Measurements from ENCODE around the gene RPS3.

Gene RPS3

DNA sequence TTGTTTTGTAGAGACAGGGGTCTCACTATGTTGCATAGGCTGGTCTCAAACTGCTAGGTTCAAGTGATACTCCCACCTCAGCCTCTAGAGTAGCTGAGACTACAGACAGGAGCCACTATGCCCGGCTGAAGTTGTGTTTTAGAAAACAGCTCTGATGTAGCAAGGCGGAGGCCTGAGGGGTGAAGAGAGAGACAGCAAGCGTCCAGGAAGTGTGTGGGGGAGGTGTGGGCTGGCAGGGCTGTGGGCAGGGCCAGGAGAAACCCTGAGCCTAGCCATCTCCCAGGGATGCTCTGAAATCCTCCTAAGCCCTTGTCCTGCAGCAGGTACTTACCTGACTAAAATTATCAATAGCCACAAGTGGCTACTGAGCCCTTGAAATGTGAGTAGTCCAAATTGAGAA lies 16.1 kb upstream of the RPS3 start:
- Histone ChIP-seq H3K4me3 (ENCODE audit: low read depth in 1 of 2, low read length in 2 of 2) (no peak overlapping the region), H3K27me3 (ENCODE audit: control insufficient read depth in 1 of 2, insufficient read depth in 2 of 2, low read length in 2 of 2) (no peaks in the 10 kb centered on the region), H3K27ac (ENCODE audit: low read depth, low read length) (no peak overlapping the region), H3K36me3 (ENCODE audit: insufficient read depth, low read length) (no peaks in the 10 kb centered on the region), H3K9me3 (ENCODE audit: low read length) (no peaks in the 10 kb centered on the region), H3K9ac (ENCODE audit: low read length) (no peak overlapping the region), H3K4me1 (ENCODE audit: insufficient read depth, low read length) (peaks cover 2% of the 10 kb centered on the region)

DNA sequence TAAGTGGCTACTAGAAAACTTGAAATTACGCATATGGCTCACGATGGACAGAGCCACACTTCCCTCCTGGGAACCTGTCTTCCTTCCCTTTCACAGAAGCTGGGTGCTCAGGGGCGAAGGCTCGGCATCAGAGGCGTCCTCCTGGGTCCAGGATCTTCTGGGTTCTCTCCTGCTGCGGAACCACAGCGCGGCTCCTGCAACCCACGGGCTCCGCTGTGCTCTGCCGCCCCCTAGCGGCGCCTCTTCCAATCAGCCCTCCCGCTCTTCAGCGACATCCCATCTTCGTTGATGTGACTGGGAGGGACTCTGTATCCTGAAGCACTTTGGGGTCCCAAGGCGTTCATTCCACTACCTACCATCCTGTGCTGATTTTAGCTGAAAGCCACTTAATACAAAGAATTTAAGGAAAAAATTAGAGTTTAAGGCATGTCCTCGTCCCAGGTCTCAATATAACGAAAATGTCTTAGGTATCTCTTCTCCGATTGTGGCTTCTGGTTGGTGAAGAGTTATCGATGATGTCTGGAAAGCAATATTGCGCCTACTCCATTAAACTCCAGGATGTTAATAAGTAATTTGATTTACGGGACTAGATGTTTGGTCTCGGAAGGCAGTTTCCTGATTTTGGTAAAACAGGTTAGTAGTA lies 14.8 kb upstream of the RPS3 start:
- Histone ChIP-seq H3K27ac (ENCODE audit: low read depth, low read length) (no peak overlapping the region), H3K27me3 (ENCODE audit: control insufficient read depth in 1 of 2, insufficient read depth in 2 of 2, low read length in 2 of 2) (no peaks in the 10 kb centered on the region), H3K9me3 (ENCODE audit: low read length) (no peaks in the 10 kb centered on the region), H3K4me3 (ENCODE audit: low read depth in 1 of 2, low read length in 2 of 2) (no peak overlapping the region), H3K36me3 (ENCODE audit: insufficient read depth, low read length) (no peaks in the 10 kb centered on the region), H3K4me1 (ENCODE audit: insufficient read depth, low read length) (peaks cover 6% of the 10 kb centered on the region), H3K9ac (ENCODE audit: low read length) (no peak overlapping the region)

DNA sequence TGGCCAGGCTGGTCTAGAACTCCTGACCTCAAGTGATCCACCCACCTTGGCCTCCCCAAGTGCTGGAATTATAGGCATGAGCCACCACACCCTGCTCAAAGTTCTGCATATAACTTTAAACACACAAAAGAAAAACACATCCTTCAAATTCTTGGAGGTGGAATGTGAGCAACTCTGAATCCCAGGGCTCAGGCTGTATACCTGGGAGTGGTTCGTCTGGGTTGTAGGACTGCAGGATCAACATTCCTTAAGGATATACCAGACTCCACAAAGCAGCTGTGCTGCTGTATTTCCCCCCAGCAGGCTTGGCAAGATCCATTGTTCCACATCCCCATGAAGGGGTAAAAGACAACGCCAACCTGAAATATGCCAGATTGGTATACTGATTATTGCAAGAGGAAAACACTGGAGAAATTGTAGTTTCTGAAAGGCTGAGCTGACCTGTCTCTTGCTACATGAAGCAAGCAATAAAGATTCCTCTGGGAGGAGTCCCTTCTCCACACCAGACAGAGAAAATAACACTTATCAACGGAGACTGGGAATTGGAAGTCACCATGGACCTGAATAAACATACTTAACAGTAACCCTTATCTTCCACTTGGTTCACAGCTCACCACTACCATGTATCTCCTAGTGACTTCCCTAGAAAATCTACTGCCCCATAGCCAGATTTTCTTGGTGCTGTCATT lies 12.2 kb upstream of the RPS3 start:
- no peak overlapping the region for H3K9ac ChIP-seq (ENCODE audit: low read length)
- no peaks in the 10 kb centered on the region for H3K36me3 ChIP-seq (ENCODE audit: insufficient read depth, low read length)
- no peak overlapping the region for H3K4me3 ChIP-seq (ENCODE audit: low read depth in 1 of 2, low read length in 2 of 2)
- peaks cover 6% of the 10 kb centered on the region for H3K4me1 ChIP-seq (ENCODE audit: insufficient read depth, low read length)
- H3K27ac ChIP-seq (ENCODE audit: low read depth, low read length): no peak overlapping the region
- H3K9me3 ChIP-seq (ENCODE audit: low read length): no peaks in the 10 kb centered on the region
- no peaks in the 10 kb centered on the region for H3K27me3 ChIP-seq (ENCODE audit: control insufficient read depth in 1 of 2, insufficient read depth in 2 of 2, low read length in 2 of 2)

DNA sequence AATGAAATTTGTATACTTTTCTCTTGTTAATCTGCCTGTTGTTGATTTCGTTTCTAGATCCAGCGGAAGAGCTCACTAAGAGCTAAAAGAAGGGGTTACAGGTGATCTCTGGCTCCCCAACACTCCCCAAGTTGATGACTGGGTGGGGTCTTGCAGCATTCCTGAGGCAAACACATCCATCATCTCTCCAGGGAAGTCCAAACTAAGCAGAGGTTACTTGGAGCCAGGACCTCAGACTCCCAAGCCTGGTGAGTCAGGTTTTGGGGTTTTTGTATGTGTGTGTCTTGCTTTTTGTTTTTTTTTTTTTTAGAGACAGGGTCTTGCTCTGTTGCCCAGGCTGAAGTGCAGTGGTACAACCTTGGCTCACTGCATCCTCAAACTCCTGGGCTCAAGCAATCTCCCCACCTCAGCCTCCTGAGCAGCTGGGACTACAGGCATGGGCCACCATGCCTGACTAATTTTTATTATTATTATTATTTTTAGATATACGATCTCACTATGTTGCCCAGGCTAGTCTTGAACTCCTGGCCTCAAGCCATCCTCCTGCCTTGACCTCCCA lies 11.5 kb upstream of the RPS3 start:
- Histone ChIP-seq H3K4me1 (ENCODE audit: insufficient read depth, low read length) (peaks cover 6% of the 10 kb centered on the region), H3K36me3 (ENCODE audit: insufficient read depth, low read length) (no peaks in the 10 kb centered on the region), H3K27ac (ENCODE audit: low read depth, low read length) (no peak overlapping the region), H3K9me3 (ENCODE audit: low read length) (no peaks in the 10 kb centered on the region), H3K4me3 (ENCODE audit: low read depth in 1 of 2, low read length in 2 of 2) (no peak overlapping the region), H3K27me3 (ENCODE audit: control insufficient read depth in 1 of 2, insufficient read depth in 2 of 2, low read length in 2 of 2) (no peaks in the 10 kb centered on the region), H3K9ac (ENCODE audit: low read length) (no peak overlapping the region)

DNA sequence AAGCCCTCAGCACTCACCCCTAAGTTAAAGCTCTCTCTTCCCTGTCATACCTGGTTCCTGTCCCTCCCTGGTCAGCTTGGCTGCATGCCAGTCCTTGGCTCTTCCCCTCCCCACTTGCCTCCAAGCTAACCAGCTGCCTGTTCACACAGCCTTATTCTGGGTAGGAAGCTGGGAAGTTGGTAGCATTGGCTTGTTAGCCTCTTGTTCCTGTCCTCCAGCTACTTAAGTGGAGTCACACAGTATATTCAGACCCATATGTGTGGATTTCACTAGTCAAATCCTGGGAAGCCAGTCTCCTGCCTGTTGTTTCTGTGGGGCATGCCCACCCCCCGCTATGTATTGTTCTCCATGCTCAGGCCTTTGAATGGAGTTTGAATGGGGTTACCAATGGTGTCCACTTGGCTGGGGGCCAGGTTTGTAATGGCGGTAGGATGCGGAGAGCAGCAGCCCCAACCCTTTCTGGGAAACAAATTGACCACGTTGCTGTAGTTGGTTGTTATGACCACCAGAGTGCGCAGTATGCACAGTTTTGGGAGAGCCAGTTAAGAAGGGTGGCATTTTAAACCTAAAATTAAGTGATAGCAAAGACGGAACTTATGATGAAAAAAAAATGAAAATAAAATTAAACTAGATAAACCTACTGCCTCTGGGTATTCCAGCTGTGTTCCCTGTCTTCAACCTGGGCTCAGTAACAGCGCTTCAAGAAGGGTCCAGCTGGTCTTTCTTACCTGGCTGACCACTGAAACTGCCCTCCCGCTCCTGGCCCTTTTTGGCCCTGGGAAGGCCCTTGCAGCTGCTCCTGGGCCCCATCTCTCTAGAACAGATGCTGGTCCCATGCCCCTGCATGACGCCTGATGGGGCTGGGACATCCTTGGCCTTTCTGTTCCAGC lies 10.7 kb upstream of the RPS3 start:
- Histone ChIP-seq H3K9ac (ENCODE audit: low read length) (no peak overlapping the region), H3K9me3 (ENCODE audit: low read length) (no peaks in the 10 kb centered on the region), H3K27ac (ENCODE audit: low read depth, low read length) (no peak overlapping the region), H3K4me3 (ENCODE audit: low read depth in 1 of 2, low read length in 2 of 2) (no peak overlapping the region), H3K4me1 (ENCODE audit: insufficient read depth, low read length) (peaks cover 6% of the 10 kb centered on the region), H3K36me3 (ENCODE audit: insufficient read depth, low read length) (no peaks in the 10 kb centered on the region), H3K27me3 (ENCODE audit: control insufficient read depth in 1 of 2, insufficient read depth in 2 of 2, low read length in 2 of 2) (no peaks in the 10 kb centered on the region)

DNA sequence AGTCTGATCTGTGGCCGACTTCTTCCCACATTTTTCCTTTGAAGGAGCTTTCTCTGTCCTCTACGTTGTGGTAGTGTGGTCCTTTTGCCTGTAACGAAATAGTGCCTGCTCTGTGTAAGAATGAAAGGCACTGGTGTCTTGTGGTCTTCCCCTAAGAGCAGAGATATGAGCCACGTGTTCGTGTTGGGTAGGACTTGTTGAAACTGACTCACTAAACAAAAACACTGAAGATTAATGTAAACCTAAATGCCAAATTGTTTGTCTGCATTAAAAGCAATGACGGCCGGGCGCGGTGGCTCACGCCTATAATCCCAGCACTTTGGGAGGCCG lies 10.1 kb upstream of the RPS3 start:
- H3K27ac ChIP-seq (ENCODE audit: low read depth, low read length): no peak overlapping the region
- H3K27me3 ChIP-seq (ENCODE audit: control insufficient read depth in 1 of 2, insufficient read depth in 2 of 2, low read length in 2 of 2): no peaks in the 10 kb centered on the region
- no peak overlapping the region for H3K4me3 ChIP-seq (ENCODE audit: low read depth in 1 of 2, low read length in 2 of 2)
- peaks cover 6% of the 10 kb centered on the region for H3K4me1 ChIP-seq (ENCODE audit: insufficient read depth, low read length)
- no peaks in the 10 kb centered on the region for H3K36me3 ChIP-seq (ENCODE audit: insufficient read depth, low read length)
- H3K9ac ChIP-seq (ENCODE audit: low read length): no peak overlapping the region
- H3K9me3 ChIP-seq (ENCODE audit: low read length): no peaks in the 10 kb centered on the region

DNA sequence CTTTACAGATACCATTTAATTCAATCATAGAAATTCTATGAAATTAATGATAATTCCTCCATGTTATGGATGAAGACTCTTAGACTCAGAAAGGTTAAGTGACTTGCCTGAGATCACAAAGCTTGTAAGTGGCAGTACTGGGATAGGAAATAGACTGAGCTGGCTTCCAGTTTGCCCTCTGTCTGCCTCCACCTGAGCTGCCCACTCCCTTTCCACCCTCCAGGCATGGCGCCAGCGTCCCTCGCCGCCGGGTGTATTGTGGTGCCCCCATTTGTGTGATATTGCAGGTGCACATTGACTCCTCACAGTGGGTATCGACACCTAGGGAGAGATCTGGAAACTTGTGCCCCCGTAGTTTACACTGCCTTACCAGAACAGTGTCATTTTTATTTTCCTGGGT lies 9.4 kb upstream of the RPS3 start:
- Histone ChIP-seq H3K4me3 (ENCODE audit: low read depth in 1 of 2, low read length in 2 of 2) (no peak overlapping the region), H3K4me1 (ENCODE audit: insufficient read depth, low read length) (peaks cover 6% of the 10 kb centered on the region), H3K9ac (ENCODE audit: low read length) (no peak overlapping the region), H3K36me3 (ENCODE audit: insufficient read depth, low read length) (no peaks in the 10 kb centered on the region), H3K27ac (ENCODE audit: low read depth, low read length) (no peak overlapping the region), H3K9me3 (ENCODE audit: low read length) (no peaks in the 10 kb centered on the region), H3K27me3 (ENCODE audit: control insufficient read depth in 1 of 2, insufficient read depth in 2 of 2, low read length in 2 of 2) (no peaks in the 10 kb centered on the region)

DNA sequence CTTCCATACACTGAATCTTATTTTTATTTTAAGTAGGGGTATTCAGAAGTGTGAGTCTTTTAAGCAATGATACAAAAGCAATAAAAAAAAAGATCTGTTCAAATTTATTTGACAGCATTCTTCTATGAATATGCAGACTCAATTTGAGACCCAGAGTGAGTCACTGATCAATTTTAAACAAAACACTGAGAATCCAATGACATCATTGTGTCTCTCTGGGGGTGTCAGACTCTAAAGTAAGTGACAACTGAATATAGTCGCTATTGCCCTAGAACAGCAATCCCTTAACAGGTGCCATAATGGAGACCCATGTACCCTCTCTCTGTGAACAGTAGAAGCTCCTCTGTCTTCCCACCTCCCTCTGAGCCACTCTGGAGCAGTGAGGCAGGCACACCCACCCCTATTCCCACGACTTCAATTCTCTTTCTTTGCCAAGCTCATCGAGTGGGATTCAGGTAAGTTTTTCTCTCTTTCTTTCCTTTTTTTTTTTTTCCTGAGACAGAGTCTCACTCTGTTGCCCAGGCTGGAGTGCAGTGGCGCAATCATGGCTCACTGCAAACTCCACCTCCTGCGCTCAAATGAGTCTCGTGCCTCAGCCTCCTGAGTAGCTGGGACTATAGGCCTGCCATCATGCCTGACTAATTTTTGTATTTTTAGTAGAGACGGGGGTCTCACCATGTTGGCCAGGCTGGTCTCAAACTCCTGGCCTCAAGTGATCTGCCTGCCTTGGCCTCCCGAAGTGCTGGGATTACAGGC lies 5.1 kb upstream of the RPS3 start:
- no peaks in the 10 kb centered on the region for H3K27me3 ChIP-seq (ENCODE audit: control insufficient read depth in 1 of 2, insufficient read depth in 2 of 2, low read length in 2 of 2)
- peaks cover 4% of the 10 kb centered on the region for H3K4me1 ChIP-seq (ENCODE audit: insufficient read depth, low read length)
- no peaks in the 10 kb centered on the region for H3K9me3 ChIP-seq (ENCODE audit: low read length)
- H3K36me3 ChIP-seq (ENCODE audit: insufficient read depth, low read length): no peaks in the 10 kb centered on the region
- H3K4me3 ChIP-seq (ENCODE audit: low read depth in 1 of 2, low read length in 2 of 2): no peak overlapping the region
- no peak overlapping the region for H3K27ac ChIP-seq (ENCODE audit: low read depth, low read length)
- H3K9ac ChIP-seq (ENCODE audit: low read length): no peak overlapping the region

DNA sequence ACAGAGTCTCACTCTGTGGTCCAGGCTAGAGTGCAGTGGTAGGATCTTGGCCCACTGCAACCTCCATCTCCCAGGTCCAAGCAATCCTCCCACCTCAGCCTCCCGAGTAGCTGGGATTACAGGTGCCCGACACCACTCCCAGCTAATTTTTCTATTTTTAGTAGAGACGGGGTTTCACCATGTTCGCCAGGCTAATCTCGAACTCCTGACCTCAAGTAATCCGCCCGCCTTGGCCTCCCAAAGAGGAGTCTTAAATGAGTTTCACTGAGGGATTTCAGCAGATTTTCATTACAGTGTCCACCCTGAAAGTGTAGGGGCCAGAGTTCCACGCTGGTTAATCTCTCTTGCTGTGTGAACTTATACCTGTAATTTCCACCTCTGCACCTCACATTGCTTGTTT lies 412 bp upstream of the RPS3 start:
- Histone ChIP-seq H3K27ac (ENCODE audit: low read depth, low read length) (no peak overlapping the region), H3K4me3 (ENCODE audit: low read depth in 1 of 2, low read length in 2 of 2) (no peak overlapping the region)

DNA sequence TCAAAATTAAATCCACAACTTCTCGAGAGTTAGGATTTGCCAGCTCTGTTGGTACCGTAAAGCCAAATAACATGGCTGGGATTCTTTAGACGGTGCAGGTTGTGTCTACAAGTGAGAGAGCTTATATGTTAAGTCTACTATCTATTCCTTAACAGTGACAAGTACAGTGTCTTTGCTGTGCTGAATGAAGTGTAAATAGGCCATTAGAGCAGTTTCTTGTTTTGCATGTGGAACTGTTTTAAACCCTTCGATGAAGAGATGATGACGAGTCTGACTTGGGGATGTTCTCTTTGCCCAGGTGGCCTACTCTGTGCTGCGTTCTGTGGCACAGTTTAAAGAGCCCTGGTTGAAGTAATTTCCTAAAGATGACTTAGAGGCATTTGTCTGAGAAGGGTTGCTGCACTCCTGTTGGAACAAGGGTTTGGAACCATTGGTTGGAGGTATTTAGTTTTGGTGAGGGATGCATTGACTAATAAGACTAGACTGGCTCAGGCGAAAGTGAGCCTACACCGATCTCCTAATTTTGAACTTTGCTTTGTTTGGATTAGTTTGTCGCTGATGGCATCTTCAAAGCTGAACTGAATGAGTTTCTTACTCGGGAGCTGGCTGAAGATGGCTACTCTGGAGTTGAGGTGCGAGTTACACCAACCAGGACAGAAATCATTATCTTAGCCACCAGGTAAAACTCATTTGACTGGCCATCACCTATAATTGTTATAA lies 988 bp downstream of the RPS3 start:
- peak overlapping the region; percentile 56 to 87 for H3K4me3 ChIP-seq (ENCODE audit: low read depth in 1 of 2, low read length in 2 of 2)
- H3K4me1 ChIP-seq (ENCODE audit: insufficient read depth, low read length): peaks cover 24% of the 10 kb centered on the region
- no peaks in the 10 kb centered on the region for H3K27me3 ChIP-seq (ENCODE audit: control insufficient read depth in 1 of 2, insufficient read depth in 2 of 2, low read length in 2 of 2)
- peaks cover 42% of the 10 kb centered on the region for H3K36me3 ChIP-seq (ENCODE audit: insufficient read depth, low read length)
- H3K9ac ChIP-seq (ENCODE audit: low read length): peak overlapping the region; percentile 79
- peak overlapping the region; percentile 69 for H3K27ac ChIP-seq (ENCODE audit: low read depth, low read length)
- no peaks in the 10 kb centered on the region for H3K9me3 ChIP-seq (ENCODE audit: low read length)

More for the DNA sequence above, 412 bp upstream of the RPS3 start:
- H3K9ac ChIP-seq (ENCODE audit: low read length): no peak overlapping the region
- no peaks in the 10 kb centered on the region for H3K9me3 ChIP-seq (ENCODE audit: low read length)
- H3K4me1 ChIP-seq (ENCODE audit: insufficient read depth, low read length): peaks cover 24% of the 10 kb centered on the region
- no peaks in the 10 kb centered on the region for H3K27me3 ChIP-seq (ENCODE audit: control insufficient read depth in 1 of 2, insufficient read depth in 2 of 2, low read length in 2 of 2)
- H3K36me3 ChIP-seq (ENCODE audit: insufficient read depth, low read length): peaks cover 29% of the 10 kb centered on the region
